HEK293T (cell line): ENCODE results near the gene SLC40A1.

Source experiments
- CTCF ChIA-PET: fragments of 350-600 bp; formaldehyde crosslinking; extraction: SDS; loops from one replicate; lab custom pipeline; 2021; ENCODE audit warnings: antibody characterized with exemption, inconsistent platforms; lab: Yijun Ruan, JAX
- POLR2A ChIA-PET: fragments of 350-600 bp; formaldehyde crosslinking; extraction: SDS; loops from one replicate; lab custom pipeline; 2020; ENCODE audit warnings: antibody characterized with exemption, inconsistent platforms; lab: Yijun Ruan, JAX
- DNase-seq: peaks from one replicate; pipeline ENCODE4 v3.0.0; 2012; ENCODE audit warnings: mixed read lengths; ENCODE audit errors: extremely low spot score
- ARNT ChIP-seq: fragments of 450-650 bp; IDR thresholded peaks from 2 replicates; pipeline ENCODE4 v1.6.1; 2017; ENCODE audit warnings: mild to moderate bottlenecking
- BHLHE40 ChIP-seq: fragments of 450-650 bp; IDR thresholded peaks from 2 replicates; pipeline ENCODE4 v1.6.1; 2016; ENCODE audit warnings: mild to moderate bottlenecking, moderate library complexity, borderline replicate concordance
- CTBP1 ChIP-seq: fragments of 450-650 bp; IDR thresholded peaks from 2 replicates; pipeline ENCODE4 v1.6.1; 2016; ENCODE audit warnings: borderline replicate concordance
- ELF4 ChIP-seq: fragments of 450-650 bp; IDR thresholded peaks from 2 replicates; pipeline ENCODE4 v1.6.1; 2017; ENCODE audit warnings: antibody characterized with exemption
- FOXA1 ChIP-seq: fragments of 450-650 bp; IDR thresholded peaks from 2 replicates; pipeline ENCODE4 v1.6.1; 2016; ENCODE audit warnings: mild to moderate bottlenecking
- FOXK2 ChIP-seq: fragments of 450-650 bp; IDR thresholded peaks from 2 replicates; pipeline ENCODE4 v1.6.1; 2016; ENCODE audit warnings: mild to moderate bottlenecking
- FOXM1 ChIP-seq: fragments of 450-650 bp; IDR thresholded peaks from 2 replicates; pipeline ENCODE4 v1.6.1; 2017; ENCODE audit warnings: mild to moderate bottlenecking, borderline replicate concordance
- HDGF ChIP-seq: fragments of 450-650 bp; IDR thresholded peaks from 2 replicates; pipeline ENCODE4 v1.6.1; 2017; ENCODE audit warnings: antibody characterized with exemption, borderline replicate concordance
- L3MBTL2 ChIP-seq: fragments of 450-650 bp; conservative IDR thresholded peaks from 2 replicates; pipeline ENCODE4 v1.6.1; 2016; ENCODE audit warnings: mild to moderate bottlenecking
- LEF1 ChIP-seq: fragments of 450-650 bp; IDR thresholded peaks from 2 replicates; pipeline ENCODE4 v1.6.1; 2017; ENCODE audit warnings: mild to moderate bottlenecking, borderline replicate concordance
- NFRKB ChIP-seq: fragments of 450-650 bp; IDR thresholded peaks from 2 replicates; pipeline ENCODE4 v1.6.1; 2016; ENCODE audit warnings: mild to moderate bottlenecking, moderate library complexity
- PKNOX1 ChIP-seq: fragments of 450-650 bp; IDR thresholded peaks from 2 replicates; pipeline ENCODE4 v1.6.1; 2016
- SP1 ChIP-seq: fragments of 450-650 bp; IDR thresholded peaks from 2 replicates; pipeline ENCODE4 v1.6.1; 2017
- SUZ12 ChIP-seq: fragments of 450-650 bp; IDR thresholded peaks from 2 replicates; pipeline ENCODE4 v1.6.1; 2016; ENCODE audit warnings: mild to moderate bottlenecking
- TARDBP ChIP-seq: fragments of 450-650 bp; IDR thresholded peaks from 2 replicates; pipeline ENCODE4 v1.6.1; 2016
- ZNF384 ChIP-seq: fragments of 450-650 bp; IDR thresholded peaks from 2 replicates; pipeline ENCODE4 v1.6.1; 2016

The SLC40A1 gene

GRCh38 chr2:189558516-189559272 is 21.9 kb downstream of the SLC40A1 start:
- ChIA-PET CTCF (no interaction called here), POLR2A (interaction anchor here (1.1 kb wide), 1 partner anchor 22 kb away, joined by 3 read pairs; the partner anchor contains the start of gene SLC40A1)

DNA sequence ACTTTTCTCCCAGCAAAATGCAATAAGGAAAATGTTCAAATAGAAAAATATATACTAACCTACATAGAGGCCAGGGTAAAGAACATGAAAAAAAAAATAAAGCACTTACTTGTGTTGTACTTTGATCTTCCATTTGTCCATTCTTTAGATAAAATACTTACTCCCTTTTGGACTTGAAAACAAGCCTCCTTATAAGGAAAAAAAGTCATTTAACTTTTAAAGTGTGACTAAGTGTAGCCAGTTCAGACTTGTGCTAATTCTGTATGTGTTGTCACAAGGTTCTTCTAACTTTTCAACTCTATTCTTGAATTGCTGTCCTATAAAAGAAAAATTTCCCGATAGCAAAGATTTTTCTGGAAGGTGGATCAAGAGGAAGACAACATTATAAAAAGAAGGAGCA is 23.2 kb downstream of the SLC40A1 start:
- TF ChIP-seq SP1 (no peak), PKNOX1 (no peak), TARDBP (no peak), FOXA1 (no peak), NFRKB (no peak), ARNT (no peak), BHLHE40 (no peak), FOXM1 (no peak), HDGF (no peak), CTBP1 (no peak), LEF1 (no peak), ELF4 (no peak), ZNF384 (no peak), L3MBTL2 (no peak), FOXK2 (no peak), SUZ12 (no peak)
- DNase-seq, result no peak
- POLR2A ChIA-PET, result no interaction called here
- CTCF ChIA-PET, result no interaction called here

More at GRCh38 chr2:189558516-189559272, 21.9 kb downstream of the SLC40A1 start:
- no peak for DNase-seq
- no peak for TF ChIP-seq ARNT
- no peak for TF ChIP-seq ELF4
- no peak for TF ChIP-seq FOXA1
- no peak for TF ChIP-seq LEF1
- TF ChIP-seq HDGF, result no peak
- TF ChIP-seq SUZ12, result no peak
- no peak for TF ChIP-seq NFRKB
- no peak for TF ChIP-seq ZNF384
- TF ChIP-seq FOXM1, result no peak
- TF ChIP-seq L3MBTL2, result no peak
- no peak for TF ChIP-seq BHLHE40

DNA sequence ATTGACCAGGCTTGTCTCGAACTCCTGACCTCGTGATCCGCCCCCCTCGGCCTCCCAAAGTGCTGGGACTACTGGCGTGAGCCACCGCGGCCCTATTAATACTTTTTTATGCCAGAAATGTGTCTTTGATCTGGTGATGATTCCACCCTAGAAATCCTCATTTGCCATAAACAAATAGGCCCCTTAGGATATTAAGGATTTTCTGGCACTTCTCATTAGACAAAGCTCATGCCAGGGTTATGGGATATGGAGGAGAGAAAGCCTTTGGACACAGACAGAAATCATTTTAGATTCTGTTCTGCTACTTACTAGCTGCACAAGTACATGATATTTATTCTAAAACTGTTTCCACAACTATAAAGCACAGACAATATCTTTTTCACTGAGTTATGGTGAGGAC is 24.1 kb downstream of the SLC40A1 start:
- POLR2A ChIA-PET, result interaction anchor here (1.1 kb wide), 1 partner anchor 24 kb away, joined by 3 read pairs; the partner anchor contains the start of gene SLC40A1
- TF ChIP-seq LEF1 (no peak), CTBP1 (no peak), FOXA1 (no peak), FOXK2 (no peak), ARNT (no peak), BHLHE40 (no peak), NFRKB (no peak), ELF4 (no peak)
- DNase-seq, result no peak
- CTCF ChIA-PET, result no interaction called here

- TF ChIP-seq HDGF (no peak), LEF1 (no peak), ZNF384 (no peak), FOXK2 (no peak), TARDBP (no peak), ARNT (no peak), ELF4 (no peak), PKNOX1 (no peak), L3MBTL2 (no peak), FOXM1 (no peak), BHLHE40 (no peak), FOXA1 (no peak), CTBP1 (no peak), NFRKB (no peak), SP1 (no peak), SUZ12 (no peak)
- DNase-seq, result no peak
- ChIA-PET POLR2A (no interaction called here), CTCF (interaction anchor here (0.6 kb wide), 1 partner anchor 24 kb away, joined by 5 read pairs; no protein-coding TSS in a partner anchor)
These were observed 25.4 kb downstream of the SLC40A1 start for GRCh38 chr2:189555232-189555631.

DNA sequence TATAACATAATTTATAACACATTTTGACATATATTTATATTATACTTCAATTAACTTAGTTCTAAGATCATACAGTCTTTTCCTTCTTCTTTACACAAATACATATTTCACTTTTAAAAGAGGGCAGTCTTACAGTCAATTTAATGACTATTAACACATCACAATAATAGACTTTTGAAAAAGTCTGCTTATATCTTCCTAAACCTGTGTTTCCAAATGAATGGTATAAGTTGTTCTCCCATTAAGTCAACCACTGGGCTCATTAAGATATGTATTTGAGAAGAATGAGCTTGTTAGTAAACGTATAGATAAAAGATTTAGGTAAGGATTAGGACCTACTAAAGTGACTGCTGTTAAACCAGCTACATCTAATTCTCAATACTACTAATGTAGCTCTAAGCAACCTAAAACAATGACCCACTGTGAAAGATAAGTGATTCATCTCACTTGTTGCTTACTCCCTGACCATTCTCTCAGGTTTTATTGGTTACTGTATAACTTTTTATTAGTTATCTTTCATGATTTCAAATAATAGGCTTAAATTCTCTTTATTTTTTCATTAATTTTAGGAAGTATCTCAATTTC is 27.0 kb downstream of the SLC40A1 start:
- CTCF ChIA-PET, result no interaction called here
- TF ChIP-seq CTBP1, result no peak
- no peak for TF ChIP-seq SP1
- no peak for TF ChIP-seq FOXA1
- no peak for TF ChIP-seq L3MBTL2
- no peak for TF ChIP-seq TARDBP
- no peak for TF ChIP-seq LEF1
- no peak for TF ChIP-seq SUZ12
- no peak for TF ChIP-seq HDGF
- no peak for TF ChIP-seq NFRKB
- TF ChIP-seq ARNT, result no peak
- TF ChIP-seq BHLHE40, result no peak
- no peak for TF ChIP-seq ELF4
- TF ChIP-seq ZNF384, result no peak
- TF ChIP-seq PKNOX1, result no peak
- TF ChIP-seq FOXK2, result no peak
- TF ChIP-seq FOXM1, result no peak

More for the DNA sequence above, 27.0 kb downstream of the SLC40A1 start:
- DNase-seq, result no peak
- POLR2A ChIA-PET, result interaction anchor here (1.4 kb wide), 1 partner anchor 27 kb away, joined by 4 read pairs; the partner anchor contains the start of gene SLC40A1
